HG03520 (cell line): ENCODE measurements around the gene ZGPAT.

Source experiments
- ATAC-seq: cut with Tn5 transposase; IDR thresholded peaks from one replicate; pipeline ENCODE4 v1.9.1; 2021; ENCODE audit warnings: mild to moderate bottlenecking, moderate library complexity; ENCODE audit not compliant: unreplicated experiment

The ZGPAT gene

DNA sequence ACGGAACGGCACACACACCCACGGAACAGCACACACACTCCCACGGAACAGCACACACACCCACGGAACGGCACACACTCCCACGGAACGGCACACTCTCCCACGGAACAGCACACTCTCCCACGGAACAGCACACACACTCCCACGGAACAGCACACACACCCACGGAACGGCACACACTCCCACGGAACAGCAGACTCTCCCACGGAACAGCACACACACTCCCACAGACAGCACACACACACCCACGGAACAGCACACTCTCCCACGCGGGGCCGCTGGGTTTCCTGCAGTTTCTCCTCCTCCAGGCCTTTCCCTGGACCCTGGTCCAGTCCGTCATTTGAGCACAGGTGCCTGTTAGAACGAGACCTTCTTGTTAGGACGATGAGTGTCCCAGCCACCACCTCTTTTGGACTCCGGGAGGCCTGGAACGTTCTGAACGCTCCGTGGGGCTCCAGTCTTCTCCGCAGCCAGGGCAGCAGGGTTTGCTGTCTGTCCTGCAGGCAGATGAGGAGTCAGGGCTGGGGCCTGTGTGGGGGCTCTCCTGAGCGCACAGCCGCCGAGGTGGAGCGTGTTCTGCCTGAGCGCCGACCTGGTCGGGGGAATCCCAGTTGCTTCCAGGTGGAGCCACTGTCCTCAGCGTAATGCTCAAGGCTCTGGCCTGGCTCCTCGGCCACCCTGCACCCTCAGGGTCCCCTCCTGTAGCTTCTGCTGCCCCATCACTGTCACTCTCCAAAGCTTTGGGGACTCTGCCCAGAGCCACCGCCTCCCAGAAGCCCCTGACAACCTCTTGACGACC is 29.0 kb upstream of the ZGPAT start:
- no peak for ATAC-seq

DNA sequence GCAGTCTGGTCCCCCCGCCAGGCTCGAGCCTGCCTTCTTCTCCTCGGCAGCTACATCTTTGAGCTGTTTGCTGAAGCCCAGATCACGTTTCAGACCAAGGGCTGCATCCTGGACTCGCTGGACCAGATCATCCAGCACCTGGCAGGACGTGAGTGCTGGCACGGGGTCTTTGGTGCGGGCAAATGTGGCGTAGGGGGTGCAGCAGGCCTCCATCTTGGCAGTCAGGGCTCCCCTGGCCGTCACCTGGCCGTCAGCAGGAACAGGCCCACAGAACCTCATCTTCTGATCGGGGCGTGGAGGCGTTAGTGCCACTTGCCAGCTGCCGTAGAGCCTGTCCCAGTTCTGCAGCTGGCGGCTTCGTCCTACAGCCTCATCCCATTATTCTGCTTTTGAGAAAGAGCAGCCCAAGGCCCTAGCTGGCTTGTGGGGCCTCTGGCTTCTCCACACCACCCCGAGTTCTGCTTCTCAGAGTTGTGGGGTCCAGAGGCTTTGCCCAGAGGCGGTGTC is 28.0 kb upstream of the ZGPAT start:
- ATAC-seq, result no peak

DNA sequence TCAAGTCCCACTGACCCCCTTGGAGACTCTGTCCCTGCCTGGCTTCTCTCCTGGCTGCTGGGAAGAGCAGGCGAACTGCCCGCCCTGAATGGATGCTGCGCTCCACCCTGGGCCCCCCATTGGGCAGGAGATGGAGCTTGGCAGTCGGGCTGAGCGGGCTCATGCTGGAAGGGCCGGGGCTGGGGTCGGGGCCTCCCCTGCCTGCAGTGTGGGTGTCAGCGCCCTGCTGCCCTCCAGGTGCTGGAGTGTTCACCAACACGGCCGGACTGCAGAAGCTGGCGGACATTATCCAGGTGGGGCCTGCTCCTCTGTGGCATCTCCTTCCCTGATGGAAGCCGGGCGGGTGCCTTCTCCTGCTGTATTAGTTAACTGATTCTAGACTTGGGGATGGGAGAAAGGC is 27.4 kb upstream of the ZGPAT start:
- ATAC-seq, result no peak

DNA sequence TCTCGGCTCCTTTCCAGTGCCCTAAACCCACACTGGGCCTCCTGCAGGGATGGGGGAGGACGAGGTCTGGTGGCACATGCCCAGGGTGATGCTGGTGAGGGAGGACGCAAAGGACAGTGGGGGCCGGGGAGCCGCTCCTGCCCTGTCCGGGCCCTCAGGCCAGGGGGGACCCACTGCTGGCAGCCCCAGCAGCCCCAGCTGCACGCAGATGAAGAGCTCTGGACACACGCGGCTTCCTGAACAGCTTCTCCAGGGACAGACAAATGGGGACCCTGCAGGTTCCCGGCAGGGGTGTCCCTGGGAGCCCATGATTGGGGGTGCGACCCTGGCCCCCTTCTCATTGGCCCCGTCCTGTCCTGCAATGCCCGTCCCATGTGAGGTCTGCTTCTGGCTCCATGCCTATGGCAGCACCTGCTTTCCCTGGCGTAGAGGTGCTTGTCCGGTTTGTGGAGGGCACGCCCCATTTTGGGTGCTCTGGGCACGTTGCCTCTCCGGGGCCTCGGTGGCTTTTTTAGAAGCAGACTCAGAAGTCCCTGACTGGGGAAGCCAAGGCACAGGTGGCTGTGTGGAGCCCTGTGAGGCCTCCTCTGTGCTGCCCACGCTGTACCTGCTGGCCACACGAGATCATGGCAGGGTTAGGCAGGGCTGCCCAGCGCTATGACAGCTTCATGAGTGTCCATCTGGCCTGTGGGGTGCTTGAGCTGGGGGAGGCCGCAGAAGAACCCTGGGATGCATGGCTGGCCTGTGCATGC is 26.8 kb upstream of the ZGPAT start:
- ATAC-seq, result no peak

GRCh38 chr20:63681609-63682142 is 26.2 kb upstream of the ZGPAT start:
- ATAC-seq, result no peak

DNA sequence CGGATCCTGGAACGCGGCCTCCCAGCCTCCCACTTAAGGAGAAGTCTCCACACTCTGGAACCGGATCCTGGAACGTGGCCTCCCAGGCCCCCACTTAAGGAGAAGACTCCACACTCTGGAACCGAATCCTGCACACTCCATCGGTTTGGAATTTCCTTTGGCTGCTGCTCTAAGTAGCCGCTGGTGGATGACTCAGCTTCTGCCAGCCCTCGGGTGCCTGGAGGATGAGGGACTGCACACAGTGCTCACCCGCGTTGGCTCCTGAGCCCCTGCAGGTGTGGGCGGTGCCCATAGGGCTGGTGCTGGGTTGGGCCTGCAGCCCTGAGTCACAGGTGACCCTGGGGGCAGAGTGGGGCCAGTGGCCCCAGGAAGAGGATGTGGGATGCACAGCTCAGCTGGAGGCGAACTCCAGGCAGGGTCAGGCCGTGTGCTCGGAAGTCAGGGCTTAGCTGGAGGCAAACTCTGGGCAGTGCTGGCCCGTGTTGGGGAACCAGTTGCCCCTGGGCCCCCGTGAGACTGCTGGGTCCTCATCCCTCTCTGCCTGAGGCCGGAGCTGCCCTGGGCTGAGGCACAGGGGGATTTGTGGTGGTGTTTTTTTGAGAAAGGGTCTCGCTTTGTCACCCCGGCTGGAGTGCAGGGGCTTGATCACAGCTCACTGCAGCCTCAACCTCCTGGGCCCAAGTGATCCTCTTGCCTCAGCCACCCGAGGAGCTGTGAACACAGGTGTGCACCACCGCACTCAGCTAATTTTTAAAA is 25.3 kb upstream of the ZGPAT start:
- no peak for ATAC-seq

- ATAC-seq, result no peak
Observed at GRCh38 chr20:63685269-63686026, 22.4 kb upstream of the ZGPAT start.

GRCh38 chr20:63686094-63686491 is 21.7 kb upstream of the ZGPAT start:
- no peak for ATAC-seq

GRCh38 chr20:63686492-63687321 is 21.1 kb upstream of the ZGPAT start:
- ATAC-seq, result no peak

GRCh38 chr20:63687419-63688178 is 20.2 kb upstream of the ZGPAT start:
- no peak for ATAC-seq

GRCh38 chr20:63688228-63689045 is 19.4 kb upstream of the ZGPAT start:
- ATAC-seq, result no peak

GRCh38 chr20:63689046-63690002 is 18.5 kb upstream of the ZGPAT start:
- ATAC-seq, result no peak

DNA sequence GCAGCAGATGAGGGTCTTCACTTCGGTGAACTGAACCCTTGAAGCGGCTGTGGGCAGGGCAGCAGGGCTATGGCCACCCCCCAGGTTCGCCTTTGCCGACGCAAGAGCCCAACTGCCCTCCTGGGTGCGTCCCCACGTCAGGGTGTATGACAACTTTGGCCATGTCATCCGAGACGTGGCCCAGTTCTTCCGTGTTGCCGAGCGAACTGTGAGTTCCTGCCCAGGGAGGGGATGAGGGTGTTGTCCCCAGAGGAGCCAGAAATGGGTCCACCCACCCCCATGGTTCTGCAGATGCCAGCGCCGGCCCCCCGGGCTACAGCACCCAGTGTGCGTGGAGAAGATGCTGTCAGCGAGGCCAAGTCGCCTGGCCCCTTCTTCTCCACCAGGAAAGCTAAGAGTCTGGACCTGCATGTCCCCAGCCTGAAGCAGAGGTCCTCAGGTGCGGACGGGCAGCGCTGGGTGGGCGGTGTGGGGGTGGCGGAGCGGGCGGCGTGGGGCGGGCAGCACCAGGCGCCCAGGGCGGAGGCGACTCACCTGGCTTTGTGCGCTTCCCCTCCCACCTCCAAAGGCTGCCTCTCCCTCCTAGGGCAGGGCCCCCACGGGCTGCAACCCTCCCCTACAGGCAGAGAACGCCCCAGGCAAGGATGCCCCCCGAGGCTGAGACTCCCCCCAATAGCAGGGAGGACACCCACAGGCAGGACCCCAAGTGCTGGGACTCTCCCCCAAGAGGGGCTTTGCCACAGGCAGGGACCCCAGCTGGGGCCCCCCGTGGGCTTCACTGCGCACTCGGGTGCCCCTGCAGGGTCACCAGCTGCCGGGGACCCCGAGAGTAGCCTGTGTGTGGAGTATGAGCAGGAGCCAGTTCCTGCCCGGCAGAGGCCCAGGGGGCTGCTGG is 17.6 kb upstream of the ZGPAT start:
- ATAC-seq, result no peak

GRCh38 chr20:63690898-63691710 is 16.7 kb upstream of the ZGPAT start:
- no peak for ATAC-seq
